ENCODE measurements around the gene TMCC1.
A peak's percentile ranks its signal among the peaks of the same experiment; 100 is the strongest.

TMCC1 gene

GRCh38 chr3:129609591-129610182 lies 283.8 kb downstream of the TMCC1 start:
- no peak for DNase-seq (ENCODE audit: low spot score)

GRCh38 chr3:129608936-129609590 lies 284.4 kb downstream of the TMCC1 start:
- no peak for DNase-seq (ENCODE audit: low spot score)

- DNase-seq (ENCODE audit: low spot score), result no peak
Observed at GRCh38 chr3:129608087-129608935, 285.2 kb downstream of the TMCC1 start.

GRCh38 chr3:129607391-129608068 lies 286.0 kb downstream of the TMCC1 start:
- DNase-seq (ENCODE audit: low spot score), result no peak

GRCh38 chr3:129606636-129607390 lies 286.7 kb downstream of the TMCC1 start, which contains the start of gene PLXND1:
Gene PLXND1 (minus strand): TSS chr3:129606676. CDS start chr3:129606639, 37 bp downstream.
- peak; percentile 59 for DNase-seq (ENCODE audit: low spot score)

GRCh38 chr3:129605922-129606635 lies 287.4 kb downstream of the TMCC1 start:
- DNase-seq (ENCODE audit: low spot score), result no peak

GRCh38 chr3:129605203-129605921 lies 288.1 kb downstream of the TMCC1 start:
- peak; percentile 42 for DNase-seq (ENCODE audit: low spot score)

- no peak for DNase-seq (ENCODE audit: low spot score)
Observed at GRCh38 chr3:129604767-129605166, 288.7 kb downstream of the TMCC1 start.

GRCh38 chr3:129603991-129604749 lies 289.3 kb downstream of the TMCC1 start:
- no peak for DNase-seq (ENCODE audit: low spot score)

GRCh38 chr3:129603561-129603942 lies 290.0 kb downstream of the TMCC1 start:
- DNase-seq (ENCODE audit: low spot score), result no peak

- DNase-seq (ENCODE audit: low spot score), result no peak
Observed at GRCh38 chr3:129602730-129603560, 290.6 kb downstream of the TMCC1 start.

GRCh38 chr3:129602309-129602708 lies 291.2 kb downstream of the TMCC1 start:
- no peak for DNase-seq (ENCODE audit: low spot score)

GRCh38 chr3:129601713-129602112 lies 291.8 kb downstream of the TMCC1 start:
- DNase-seq (ENCODE audit: low spot score), result no peak

- DNase-seq (ENCODE audit: low spot score), result no peak
Observed at GRCh38 chr3:129600348-129600747, 293.2 kb downstream of the TMCC1 start.

GRCh38 chr3:129599607-129600006 lies 293.9 kb downstream of the TMCC1 start:
- DNase-seq (ENCODE audit: low spot score), result no peak

GRCh38 chr3:129599073-129599472 lies 294.4 kb downstream of the TMCC1 start:
- DNase-seq (ENCODE audit: low spot score), result no peak

GRCh38 chr3:129598484-129598883 lies 295.0 kb downstream of the TMCC1 start:
- no peak for DNase-seq (ENCODE audit: low spot score)

- no peak for DNase-seq (ENCODE audit: low spot score)
Observed at GRCh38 chr3:129598000-129598381, 295.5 kb downstream of the TMCC1 start.
